ENCODE data around the gene SMKR1. TPM values are rescaled to one million over a fixed set of nuclear protein-coding genes. Genes with fewer than 3 reads are reported as not detected.
"Not testable (repeated sequence)": the region's sequence is repeated elsewhere in the genome, so short reads cannot be mapped to it uniquely, and the experiment has no call there.

SMKR1 gene
- total and polyA plus RNA-seq, 12 donors, result 0.72 to 4.6 (median 1.9) TPM; not detected in 2

- Histone ChIP-seq H3K27ac (no peak overlapping the region), H3K4me3 (no peak overlapping the region), H3K27me3 (no peaks in the 10 kb centered on the region), H3K4me1 (replicated peaks in 1 of 2) (peaks cover 3 to 5% of the 10 kb centered on the region in 2 donors), H3K36me3 (replicated peaks in 1 of 2) (no peaks in the 10 kb centered on the region), H3K9me3 (replicated peaks in 1 of 3) (no peaks in the 10 kb centered on the region)
- DNase-seq, result no peak
- TF ChIP-seq POLR2A (IDR thresholded peaks at IDR 0.05) (no peak), CTCF (IDR thresholded peaks at IDR 0.05) (no peak)
- intact Hi-C loops (cut with DNase I), result no loop called here
- 90 to 93% (median 90%) methylated on average over 11 of the region's 11 CpGs for WGBS, 4 donors
Observed at GRCh38 chr7:129531721-129532120, 29.4 kb downstream of the SMKR1 start.

GRCh38 chr7:129532375-129532774, 30.0 kb downstream of the SMKR1 start:
- DNase-seq, result no peak
- Histone ChIP-seq H3K4me1 (replicated peaks in 1 of 2) (peaks cover 3 to 5% of the 10 kb centered on the region in 2 donors), H3K27me3 (no peaks in the 10 kb centered on the region), H3K36me3 (replicated peaks in 1 of 2) (no peaks in the 10 kb centered on the region), H3K27ac (no peak overlapping the region), H3K4me3 (no peak overlapping the region), H3K9me3 (replicated peaks in 1 of 3) (no peaks in the 10 kb centered on the region)
- intact Hi-C loops (cut with DNase I), result no loop called here
- TF ChIP-seq CTCF (IDR thresholded peaks at IDR 0.05) (no peak), POLR2A (IDR thresholded peaks at IDR 0.05) (no peak)
- 66 to 94% (median 92%) methylated on average over 8 to 19 of the region's 19 CpGs for WGBS, 4 donors

GRCh38 chr7:129534558-129535274, 32.4 kb downstream of the SMKR1 start:
- peak in 1 of 7 donors; percentile 14 for DNase-seq
- H3K4me3 ChIP-seq; H3K27me3 ChIP-seq; H3K9me3 ChIP-seq (replicated peaks in 1 of 3); intact Hi-C loops (cut with DNase I); H3K4me1 ChIP-seq (replicated peaks in 1 of 2); H3K27ac ChIP-seq; H3K36me3 ChIP-seq (replicated peaks in 1 of 2): not testable (repeated sequence)
- 84 to 87% (median 84%) methylated on average over 12 to 20 of the region's 20 CpGs for WGBS, 4 donors

- Histone ChIP-seq H3K27ac (no peak overlapping the region), H3K27me3 (no peaks in the 10 kb centered on the region), H3K9me3 (replicated peaks in 1 of 3) (no peaks in the 10 kb centered on the region), H3K4me3 (no peak overlapping the region), H3K36me3 (replicated peaks in 1 of 2) (no peaks in the 10 kb centered on the region), H3K4me1 (replicated peaks in 1 of 2) (peaks cover 3 to 5% of the 10 kb centered on the region in 2 donors)
- intact Hi-C loops (cut with DNase I), result no loop called here
- no peak for DNase-seq
- WGBS, 4 donors, result 48 to 65% (median 49%) methylated on average over 5 of the region's 5 CpGs
- no peak for TF ChIP-seq POLR2A (IDR thresholded peaks at IDR 0.05)
- no peak for TF ChIP-seq CTCF (IDR thresholded peaks at IDR 0.05)
Observed at GRCh38 chr7:129535896-129536295, 33.6 kb downstream of the SMKR1 start.

GRCh38 chr7:129536323-129536722, 34.0 kb downstream of the SMKR1 start:
- TF ChIP-seq POLR2A (IDR thresholded peaks at IDR 0.05), result no peak
- no peak for TF ChIP-seq CTCF (IDR thresholded peaks at IDR 0.05)
- DNase-seq, result no peak
- Histone ChIP-seq H3K9me3 (replicated peaks in 1 of 3) (no peaks in the 10 kb centered on the region), H3K27ac (no peak overlapping the region), H3K4me3 (no peak overlapping the region), H3K36me3 (replicated peaks in 1 of 2) (no peaks in the 10 kb centered on the region), H3K27me3 (no peaks in the 10 kb centered on the region), H3K4me1 (replicated peaks in 1 of 2) (peaks cover 3 to 5% of the 10 kb centered on the region in 2 donors)
- intact Hi-C loops (cut with DNase I), result no loop called here
- WGBS, 4 donors, result 84 to 89% (median 87%) methylated on average over 9 of the region's 9 CpGs

Data from adrenal gland (tissue), 12 donors.